Karpas-422 (cell line): ENCODE results near the gene UBE2L6. TPM values are rescaled to one million over a fixed set of nuclear protein-coding genes. Genes with fewer than 3 reads are reported as not detected.

Source experiments
- DNase-seq: peaks from one replicate; pipeline ENCODE4 v3.0.0-alpha.2; 2015
- H2AFZ ChIP-seq: fragments of 200-600 bp; sonication (generic); 2 replicates; pipeline ENCODE4 v1.6.1; 2014; ENCODE audit warnings: antibody characterized with exemption, low read length, mixed read lengths
- H3K27ac ChIP-seq: fragments of 200-600 bp; sonication (generic); 2 replicates; pipeline ENCODE4 v1.5.1; 2014; ENCODE audit warnings: mild to moderate bottlenecking, low read length, moderate library complexity
- H3K27me3 ChIP-seq: fragments of 200-600 bp; sonication (generic); 2 replicates; pipeline ENCODE4 v1.6.1; 2014; ENCODE audit warnings: low read length, mixed read lengths
- H3K36me3 ChIP-seq: fragments of 200-600 bp; sonication (generic); 2 replicates; pipeline ENCODE4 v1.6.1; 2014; ENCODE audit warnings: low read length, mixed read lengths; ENCODE audit not compliant: insufficient read depth
- H3K4me1 ChIP-seq: fragments of 200-600 bp; sonication (generic); 2 replicates; pipeline ENCODE4 v1.6.1; 2014; ENCODE audit warnings: mild to moderate bottlenecking, low read length, mixed read lengths
- H3K4me2 ChIP-seq: fragments of 200-600 bp; sonication (generic); 2 replicates; pipeline ENCODE4 v1.6.1; 2014; ENCODE audit warnings: low read length, low read depth, mild to moderate bottlenecking; ENCODE audit not compliant: poor library complexity, severe bottlenecking
- H3K4me3 ChIP-seq: fragments of 200-600 bp; sonication (generic); 2 replicates; pipeline ENCODE4 v1.5.1; 2014; ENCODE audit warnings: mild to moderate bottlenecking, antibody characterized with exemption, low read length, mixed read lengths
- H3K79me2 ChIP-seq: fragments of 200-600 bp; sonication (generic); 2 replicates; pipeline ENCODE4 v1.6.1; 2014; ENCODE audit warnings: mild to moderate bottlenecking, low read length, mixed read lengths
- H3K9ac ChIP-seq: fragments of 200-600 bp; sonication (generic); 2 replicates; pipeline ENCODE4 v1.6.0; 2014; ENCODE audit warnings: low read length
- H3K9me2 ChIP-seq: fragments of 200-600 bp; sonication (generic), shearing (Covaris generic); replicated peaks from 2 replicates; pipeline ENCODE4 v1.6.0; 2014; ENCODE audit warnings: mild to moderate bottlenecking, low read length, moderate library complexity; ENCODE audit not compliant: insufficient read depth
- H3K9me3 ChIP-seq: fragments of 300-700, 200-600 bp; sonication (generic); 2 replicates; pipeline ENCODE4 v1.6.1; 2014; ENCODE audit warnings: low read length, mixed read lengths
- H4K20me1 ChIP-seq: fragments of 200-600 bp; sonication (generic); 2 replicates; pipeline ENCODE4 v1.6.1; 2014; ENCODE audit warnings: mild to moderate bottlenecking, antibody characterized with exemption, low read length, low read depth; ENCODE audit not compliant: insufficient read depth
- total RNA-seq: library from RNA; depleted of rRNA; stranded (reverse); fragments of >200 nt; shearing (Covaris generic); gene quantifications from 2 replicates; pipeline ENCODE4 v1.2.3, GENCODE V29; 2014; ENCODE audit warnings: low replicate concordance

UBE2L6 gene
- total RNA-seq, 1 experiment from 2014 or later, result 129 TPM

DNA sequence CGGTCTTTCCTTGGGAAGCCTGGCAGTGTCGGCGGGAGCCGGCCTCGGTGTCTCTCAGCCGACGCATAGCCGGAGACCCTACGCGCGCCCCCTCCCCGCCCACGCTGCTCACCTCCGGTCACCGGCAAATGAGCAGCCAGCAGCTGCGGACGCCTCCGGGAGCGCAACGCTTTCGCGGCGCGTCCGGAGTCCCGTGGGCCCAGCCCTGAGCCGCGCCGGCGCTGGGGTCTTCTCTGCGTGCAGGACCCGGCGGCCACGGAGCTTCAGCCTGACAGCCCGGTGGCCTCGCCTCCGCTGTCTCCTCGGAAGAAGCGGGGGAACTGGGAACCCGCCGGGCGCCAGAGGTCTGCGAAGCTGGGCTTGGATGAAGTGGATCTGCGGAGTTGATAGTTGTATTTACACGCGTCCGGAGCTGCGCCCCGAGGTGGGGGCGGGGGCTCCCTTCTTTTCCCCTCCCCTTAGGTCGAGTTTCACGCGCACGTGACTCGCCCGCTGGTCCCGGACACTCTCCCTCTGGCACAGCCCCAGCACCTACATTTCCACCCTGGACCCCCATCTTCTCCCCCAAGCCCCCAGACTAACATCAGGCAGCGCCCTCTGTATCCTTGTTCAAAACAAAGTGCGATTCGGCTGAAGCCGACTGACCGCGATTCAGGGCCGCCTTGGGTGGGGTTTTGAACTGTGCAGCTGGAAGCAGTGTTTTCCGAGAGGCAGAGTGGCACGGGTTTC, 52.0 kb downstream of the UBE2L6 start, which contains the start of gene SLC43A1:
Gene SLC43A1 (minus strand): TSS at position 371 of the 729 bp plus-strand sequence. CDS start 1,591 bp downstream, outside the sequence.
- H3K36me3 ChIP-seq, result no peaks in the 10 kb centered on the region; the same call in 1 of the 2 replicates
- H3K9me3 ChIP-seq, result no peaks in the 10 kb centered on the region
- peak within 1 kb of the TSS; percentile 97 for H3K4me3 ChIP-seq
- H3K79me2 ChIP-seq, result peaks cover 46% of the 10 kb centered on the region
- H2AFZ ChIP-seq, result peak within 1 kb of the TSS; percentile 98
- H4K20me1 ChIP-seq, result no peaks in the 10 kb centered on the region; the same call in 1 of the 2 replicates
- H3K27me3 ChIP-seq, result no peaks in the 10 kb centered on the region
- H3K4me1 ChIP-seq, result peaks cover 39% of the 10 kb centered on the region
- peak within 1 kb of the TSS; percentile 95 for H3K27ac ChIP-seq
- H3K9me2 ChIP-seq, result no peaks in the 10 kb centered on the region
- H3K9ac ChIP-seq, result peak within 1 kb of the TSS; percentile 99
- H3K4me2 ChIP-seq, result peak within 1 kb of the TSS; percentile 91
- peak; percentile 81 for DNase-seq

DNA sequence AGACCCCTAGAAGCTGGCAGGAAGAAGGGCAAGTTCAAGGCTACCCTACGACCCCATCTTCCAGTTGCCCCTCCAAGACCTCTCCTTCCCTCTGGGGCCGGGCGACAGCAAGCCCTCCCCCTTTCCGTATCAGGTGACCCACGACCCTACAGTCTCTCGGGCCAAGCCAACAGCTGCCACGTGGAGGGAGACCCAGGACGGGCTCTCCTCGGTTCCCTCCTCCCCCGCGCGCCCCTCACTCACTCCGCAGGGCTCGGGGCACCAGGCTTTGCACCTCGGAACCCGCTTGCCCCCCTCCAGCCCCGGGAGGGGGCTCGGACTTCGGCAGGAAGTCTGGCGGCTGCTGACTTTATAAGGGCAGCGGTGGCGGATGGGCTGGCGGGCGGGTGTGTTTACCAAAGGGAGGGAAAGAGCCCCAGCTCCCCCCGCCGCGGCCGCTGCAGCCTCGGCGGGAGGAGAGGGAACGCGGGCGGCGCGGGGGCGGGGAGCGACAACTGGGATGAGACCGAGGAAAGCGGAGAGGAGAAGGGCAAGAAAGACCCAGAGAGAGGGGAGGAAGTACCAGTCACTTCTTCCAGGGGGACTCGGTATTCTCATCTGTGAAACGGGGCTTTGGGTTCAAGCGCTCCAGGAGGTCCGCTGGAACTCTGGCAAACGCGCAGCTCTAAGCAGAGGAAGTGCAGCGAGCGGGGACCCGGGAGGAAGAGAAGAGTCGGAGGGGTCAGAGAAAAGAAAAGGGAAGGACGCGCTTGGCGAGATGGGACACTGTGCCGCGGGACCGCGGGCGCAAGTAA, 52.7 kb downstream of the UBE2L6 start:
- Histone ChIP-seq H3K27ac (peak overlapping the region; percentile 95), H3K4me1 (peaks cover 41% of the 10 kb centered on the region), H3K9me2 (no peaks in the 10 kb centered on the region), H4K20me1 (no peaks in the 10 kb centered on the region; the same call in 1 of the 2 replicates), H3K9ac (peak overlapping the region; percentile 99), H3K36me3 (no peaks in the 10 kb centered on the region; the same call in none of the 2 replicates), H3K79me2 (peaks cover 49% of the 10 kb centered on the region), H3K4me3 (peak overlapping the region; percentile 97), H2AFZ (peak overlapping the region; percentile 69; the same call in 1 of the 2 replicates), H3K9me3 (no peaks in the 10 kb centered on the region), H3K27me3 (no peaks in the 10 kb centered on the region), H3K4me2 (peak overlapping the region; percentile 91)
- DNase-seq, result peak; percentile 77

- H3K4me1 ChIP-seq, result peaks cover 43% of the 10 kb centered on the region
- no peaks in the 10 kb centered on the region for H3K9me3 ChIP-seq
- H3K4me3 ChIP-seq, result peak overlapping the region; percentile 97
- peaks cover under 1% of the 10 kb centered on the region for H3K36me3 ChIP-seq
- DNase-seq, result peak; percentile 79
- H4K20me1 ChIP-seq, result no peaks in the 10 kb centered on the region; the same call in 1 of the 2 replicates
- no peaks in the 10 kb centered on the region for H3K27me3 ChIP-seq
- H3K4me2 ChIP-seq, result peak overlapping the region; percentile 91
- H2AFZ ChIP-seq, result 0 out of 2 replicates have a peak overlapping the region, but pooled peaks have one; percentile 69
- H3K27ac ChIP-seq, result peak overlapping the region; percentile 95
- H3K9me2 ChIP-seq, result no peaks in the 10 kb centered on the region
- peaks cover 53% of the 10 kb centered on the region for H3K79me2 ChIP-seq
- H3K9ac ChIP-seq, result peak overlapping the region; percentile 99
Observed at GRCh38 chr11:57513911-57514537, 53.4 kb downstream of the UBE2L6 start.

- Histone ChIP-seq H2AFZ (no peak overlapping the region), H3K4me3 (peak overlapping the region; percentile 97), H3K27ac (peak overlapping the region; percentile 95), H3K79me2 (peaks cover 59% of the 10 kb centered on the region), H3K9ac (peak overlapping the region; percentile 99), H3K4me1 (peaks cover 47% of the 10 kb centered on the region), H3K36me3 (peaks cover 7% of the 10 kb centered on the region), H3K4me2 (peak overlapping the region; percentile 91), H3K27me3 (no peaks in the 10 kb centered on the region), H3K9me2 (no peaks in the 10 kb centered on the region), H4K20me1 (no peaks in the 10 kb centered on the region; the same call in 1 of the 2 replicates), H3K9me3 (no peaks in the 10 kb centered on the region)
- peak; percentile 54 for DNase-seq
Observed at GRCh38 chr11:57513452-57513795, 54.0 kb downstream of the UBE2L6 start.

DNA sequence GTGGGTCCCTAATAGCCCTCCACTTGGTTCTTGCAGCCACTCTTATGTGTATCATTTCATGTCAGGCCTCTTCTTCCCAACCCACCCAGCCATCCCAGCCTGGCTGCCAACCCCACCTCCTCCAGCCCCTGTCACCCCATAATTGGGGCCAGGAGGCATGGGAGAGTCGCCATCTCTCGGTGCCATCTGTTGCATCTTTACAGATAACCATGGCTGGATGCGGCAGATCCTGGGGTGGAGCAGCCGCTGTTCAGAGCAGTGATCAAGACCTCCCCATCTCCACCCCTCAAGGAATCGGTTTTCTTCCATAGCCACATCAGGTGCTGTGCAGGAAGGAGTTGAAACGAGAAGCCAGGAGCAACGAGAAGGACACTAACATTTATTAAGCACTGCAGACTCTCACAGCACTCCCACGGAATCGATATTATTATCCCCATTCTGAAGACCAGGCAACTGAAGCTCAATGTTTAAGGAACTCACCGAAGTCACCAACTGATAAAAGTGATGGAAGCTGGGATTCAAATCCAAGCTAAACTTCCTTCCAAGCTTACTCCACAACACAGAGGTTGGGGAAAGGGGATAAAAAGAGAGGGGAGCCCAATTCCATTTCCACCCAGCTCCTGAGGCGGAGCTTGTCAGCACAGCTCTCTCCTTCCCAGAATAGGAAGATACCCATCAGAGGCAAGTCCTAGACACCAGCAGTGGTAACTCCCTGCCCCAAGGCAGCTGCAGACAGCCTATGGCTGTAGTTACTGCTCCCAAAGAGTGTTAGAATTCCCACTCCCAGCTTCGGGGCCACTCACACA, 54.6 kb downstream of the UBE2L6 start:
- Histone ChIP-seq H3K4me2 (peak overlapping the region; percentile 91), H3K4me1 (peaks cover 47% of the 10 kb centered on the region), H3K27me3 (no peaks in the 10 kb centered on the region), H2AFZ (no peak overlapping the region), H3K9me3 (no peaks in the 10 kb centered on the region), H3K4me3 (peak overlapping the region; percentile 97), H3K9ac (peak overlapping the region; percentile 99), H3K27ac (peak overlapping the region; percentile 95), H3K9me2 (no peaks in the 10 kb centered on the region), H3K79me2 (peaks cover 64% of the 10 kb centered on the region), H3K36me3 (peaks cover 9% of the 10 kb centered on the region), H4K20me1 (no peaks in the 10 kb centered on the region; the same call in 1 of the 2 replicates)
- DNase-seq, result no peak

GRCh38 chr11:57511741-57512430, 55.6 kb downstream of the UBE2L6 start:
- H3K36me3 ChIP-seq, result peaks cover 9% of the 10 kb centered on the region
- H3K9me3 ChIP-seq, result no peaks in the 10 kb centered on the region
- DNase-seq, result peak; percentile 87
- peak overlapping the region; percentile 97 for H3K4me3 ChIP-seq
- peaks cover 72% of the 10 kb centered on the region for H3K79me2 ChIP-seq
- no peaks in the 10 kb centered on the region for H3K9me2 ChIP-seq
- peaks cover 47% of the 10 kb centered on the region for H3K4me1 ChIP-seq
- H3K9ac ChIP-seq, result peak overlapping the region; percentile 99
- peak overlapping the region; percentile 95 for H3K27ac ChIP-seq
- no peak overlapping the region for H2AFZ ChIP-seq
- no peaks in the 10 kb centered on the region; the same call in 1 of the 2 replicates for H4K20me1 ChIP-seq
- peak overlapping the region; percentile 91 for H3K4me2 ChIP-seq
- H3K27me3 ChIP-seq, result no peaks in the 10 kb centered on the region
